GM10847 (cell line): ENCODE data around the gene CDH13.

ENCODE experiments used
- POLR2A ChIP-seq: IDR thresholded peaks from 2 replicates; pipeline ENCODE4 v1.6.1; 2011; ENCODE audit not compliant: insufficient read length; ENCODE audit errors: extremely low read depth

CDH13 gene

GRCh38 chr16:82626791-82627261 is at the start of gene CDH13:
CDH13 (plus strand) TSS chr16:82626969.
- TF ChIP-seq POLR2A = no peak

- no peak for TF ChIP-seq POLR2A
These were observed 46.4 kb upstream of the CDH13 start for GRCh38 chr16:82580298-82580890.

GRCh38 chr16:82582975-82583374 is 43.8 kb upstream of the CDH13 start:
- no peak for TF ChIP-seq POLR2A

GRCh38 chr16:82583422-82583821 is 43.3 kb upstream of the CDH13 start:
- no peak for TF ChIP-seq POLR2A

DNA sequence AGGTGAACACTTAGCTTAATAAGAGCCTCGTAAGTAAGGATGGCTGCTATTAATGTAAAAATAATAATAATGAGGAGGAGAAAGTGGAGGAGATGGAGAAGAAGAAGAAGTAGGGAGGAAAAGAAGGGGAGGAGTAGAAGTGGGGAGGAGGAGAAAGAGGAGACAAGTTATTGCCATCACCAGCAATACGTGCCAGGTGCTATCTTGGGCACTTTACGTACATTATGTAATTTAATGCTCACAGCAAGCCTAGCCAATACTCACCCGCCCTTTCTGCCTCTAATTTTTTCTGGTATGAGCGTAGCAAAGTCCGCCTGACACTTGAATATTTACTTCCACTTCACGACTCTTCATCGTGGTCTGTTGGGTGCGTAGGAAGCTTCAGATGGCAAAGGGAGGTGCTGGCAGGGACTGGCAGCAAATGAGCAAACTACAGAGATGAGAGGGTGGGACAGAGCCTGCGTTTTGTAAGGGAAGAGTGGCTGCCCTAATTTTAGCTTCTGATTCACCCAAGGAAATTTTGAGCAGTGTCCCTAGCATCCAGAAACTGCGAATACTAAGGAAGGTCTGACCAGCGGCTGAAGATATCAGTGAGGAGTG is 42.1 kb upstream of the CDH13 start:
- TF ChIP-seq POLR2A = no peak

DNA sequence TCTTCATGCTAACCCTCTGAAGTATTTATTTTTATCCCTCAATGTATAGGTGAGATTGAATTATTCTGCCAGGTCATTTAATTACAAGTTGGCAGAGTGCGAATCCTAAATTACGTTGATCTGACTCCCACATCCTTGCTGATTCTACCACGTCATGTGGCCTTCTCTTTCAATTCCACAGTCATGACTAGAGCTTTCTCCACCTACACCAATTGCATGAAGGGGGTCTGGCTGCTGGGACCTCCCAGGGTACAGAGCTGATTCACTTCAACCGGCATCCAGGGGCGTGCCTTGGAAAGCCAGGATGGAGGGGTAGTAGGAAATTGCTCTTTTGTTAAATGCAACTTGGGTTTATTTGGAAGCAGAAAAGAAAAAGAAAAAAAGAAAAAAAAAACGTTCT is 41.1 kb upstream of the CDH13 start:
- no peak for TF ChIP-seq POLR2A

DNA sequence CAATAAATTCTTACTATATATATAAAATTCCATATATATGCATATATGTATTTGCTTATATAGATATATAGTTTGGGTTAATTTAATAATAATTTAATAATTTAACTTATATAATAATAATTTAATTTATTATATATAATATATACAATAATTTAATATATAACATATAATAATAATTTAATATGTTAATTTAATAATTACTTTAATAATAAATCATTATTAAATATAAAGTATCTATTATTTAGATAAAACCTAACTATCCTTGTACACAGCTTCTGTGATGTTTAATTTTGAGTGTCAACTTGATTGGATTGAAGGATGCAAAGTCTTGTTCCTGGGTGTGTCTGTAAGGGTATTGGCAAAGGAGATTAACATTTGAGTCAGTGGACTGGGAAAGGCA is 40.6 kb upstream of the CDH13 start:
- no peak for TF ChIP-seq POLR2A

DNA sequence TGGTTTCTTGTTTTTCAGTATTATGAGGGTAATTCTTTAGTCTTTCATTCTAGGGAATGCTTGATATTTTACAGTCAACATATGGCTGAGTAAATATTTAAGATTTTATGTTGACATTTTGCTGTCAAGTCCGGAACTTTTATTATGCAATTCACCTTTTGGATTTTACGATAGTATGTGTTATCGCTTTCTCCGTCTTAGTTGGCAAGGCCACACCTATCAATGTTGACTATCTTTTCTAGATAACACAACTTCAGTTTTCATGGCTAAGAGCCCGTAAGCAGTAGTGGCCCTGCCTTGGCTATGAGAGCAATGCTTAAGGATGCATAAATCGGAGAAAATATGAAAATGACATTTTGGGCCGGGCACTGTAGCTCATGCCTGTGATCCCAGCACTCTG is 39.5 kb upstream of the CDH13 start:
- no peak for TF ChIP-seq POLR2A

- no peak for TF ChIP-seq POLR2A
These were observed 37.4 kb upstream of the CDH13 start for GRCh38 chr16:82589407-82589806.

- TF ChIP-seq POLR2A = no peak
These were observed 32.7 kb upstream of the CDH13 start for GRCh38 chr16:82594114-82594513.

DNA sequence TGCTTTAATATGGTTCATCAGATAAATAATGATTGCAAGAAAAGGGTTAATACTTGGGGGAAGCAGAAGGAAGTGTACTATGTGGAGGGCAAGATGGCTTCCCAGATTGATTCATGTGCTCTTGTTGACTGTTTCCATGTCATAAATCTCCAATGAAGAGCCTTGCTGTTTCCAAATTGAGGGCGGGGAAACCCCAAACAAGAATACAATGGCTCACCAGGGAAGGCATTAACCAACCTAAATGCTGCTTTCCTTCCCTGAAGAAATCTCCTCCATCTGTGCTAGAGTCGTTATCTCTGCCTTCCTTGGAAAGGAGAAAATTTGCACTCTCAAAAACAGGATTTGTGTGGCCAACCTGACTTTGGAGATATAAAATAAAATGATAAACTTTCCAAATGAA is 28.0 kb upstream of the CDH13 start:
- no peak for TF ChIP-seq POLR2A

GRCh38 chr16:82601989-82602640 is 24.7 kb upstream of the CDH13 start:
- TF ChIP-seq POLR2A = no peak

GRCh38 chr16:82603784-82604411 is 22.9 kb upstream of the CDH13 start:
- TF ChIP-seq POLR2A = no peak

- TF ChIP-seq POLR2A = no peak
These were observed 21.7 kb upstream of the CDH13 start for GRCh38 chr16:82605076-82605475.

GRCh38 chr16:82605863-82606620 is 20.7 kb upstream of the CDH13 start:
- TF ChIP-seq POLR2A = no peak
